Left lung (tissue), 10 donors: ENCODE data around the gene DLG4. TPM values are rescaled to one million over a fixed set of nuclear protein-coding genes. Genes with fewer than 3 reads are reported as not detected.
A peak's percentile ranks its signal among the peaks of the same experiment; 100 is the strongest.

Experiments
- ATAC-seq: fragments of 200-7000 bp; cut with Tn5 transposase; one replicate; pipeline ENCODE4 v1.9.1; 2020; ENCODE audit warnings: moderate library complexity
- DNase-seq, 4 donors: peaks; one replicate each; pipeline ENCODE4 v3.0.0-alpha.2; 2013 to 2020
- H3K27ac ChIP-seq, 2 donors: fragments of 200-600 bp; sonication (generic) in 1 of 2; one replicate each; pipeline versions ENCODE4 v1.5.0 to v1.8.0; 2020 to 2021
- H3K27me3 ChIP-seq, 2 donors: fragments of 200-600 bp; sonication (generic) in 1 of 2; one replicate each; pipeline versions ENCODE4 v1.5.0 to v1.8.0; 2020 to 2021
- H3K36me3 ChIP-seq, 2 donors: fragments of 200-600 bp; sonication (generic) in 1 of 2; one replicate each; pipeline versions ENCODE4 v1.5.0 to v1.8.0; 2020 to 2021
- H3K4me1 ChIP-seq, 2 donors: fragments of 200-600 bp; one replicate each; pipeline ENCODE4 v1.8.0; 2021
- H3K4me3 ChIP-seq, 2 donors: fragments of 200-600 bp; sonication (generic) in 1 of 2; one replicate each; pipeline versions ENCODE4 v1.5.0 to v1.8.0; 2020 to 2021; ENCODE audit warnings: mild to moderate bottlenecking in 1 of 2
- H3K9me3 ChIP-seq, 2 donors: fragments of 200-600 bp; sonication (generic) in 1 of 2; one replicate each; pipeline versions ENCODE4 v1.5.0 to v1.8.0; 2020 to 2021
- intact Hi-C, 2 donors: fragments of 100-400 bp; cut with DNase I; formaldehyde crosslinking; loops; one replicate each; pipeline versions ENCODE4 v1.11.2 to v1.14.2; 2022
- polyA plus RNA-seq, 6 donors: library from polyadenylated mRNA; unstranded; fragments of 120-200 nt; gene quantifications; one replicate each; pipeline ENCODE4 v1.2.1, GENCODE V29; 2013; ENCODE audit not compliant: insufficient read length in 6 of 6
- total RNA-seq, 2 donors: library from RNA; stranded (reverse); fragmentation: NEBNext Ultra II Directional; extraction: Animal tissue kit (Norgen Biotek cat#: 25700); gene quantifications; one replicate each; pipeline ENCODE4 v1.2.1, GENCODE V29; 2021
- TF ChIP-seq, protein P1 (sequence below), 2 donors: fragments of 200-600 bp; sonication (generic) in 1 of 2; IDR thresholded peaks; one replicate each; pipeline versions ENCODE4 v1.5.0 to v1.8.0; 2021; ENCODE audit warnings: antibody characterized with exemption in 2 of 2
- donor health status: DM: no; HTN: yes; CAD: no.
- donor health status: DM: no; HTN: no; CAD: no.

The DLG4 gene
- total and polyA plus RNA-seq, 8 donors: 25.9 to 60.0 (median 45.1) TPM

DNA sequence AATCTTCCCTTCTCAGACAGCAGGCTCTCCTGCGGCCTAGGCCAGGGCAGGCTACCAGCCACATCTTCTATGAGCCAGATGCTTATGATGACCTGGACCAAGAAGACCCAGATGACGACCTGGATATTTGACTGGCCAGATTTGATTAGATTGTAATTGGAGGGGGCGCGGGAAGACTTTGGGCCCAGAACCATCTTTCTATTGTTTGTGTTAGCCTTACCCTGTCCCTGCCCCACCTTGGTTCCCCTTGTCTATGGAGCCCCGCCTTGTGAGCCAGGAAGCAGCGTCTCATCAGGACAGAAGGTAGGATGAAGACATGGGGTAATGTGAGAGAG lies 39.9 kb upstream of the DLG4 start:
- H3K27me3 ChIP-seq: peaks cover 10 to 43% of the 10 kb centered on the region in 2 donors
- no peaks in the 10 kb centered on the region for H3K9me3 ChIP-seq
- peak overlapping the region in 1 of 2 donors; percentile 19 for H3K27ac ChIP-seq
- ATAC-seq (no peak), DNase-seq (no peak)
- H3K36me3 ChIP-seq: peaks cover 0 to 59% of the 10 kb centered on the region in 2 donors
- intact Hi-C loops: no loop called here
- H3K4me1 ChIP-seq: peaks cover 3 to 46% of the 10 kb centered on the region in 2 donors
- H3K4me3 ChIP-seq: peak overlapping the region in 1 of 2 donors; percentile 59
- TF ChIP-seq, protein P1, sequence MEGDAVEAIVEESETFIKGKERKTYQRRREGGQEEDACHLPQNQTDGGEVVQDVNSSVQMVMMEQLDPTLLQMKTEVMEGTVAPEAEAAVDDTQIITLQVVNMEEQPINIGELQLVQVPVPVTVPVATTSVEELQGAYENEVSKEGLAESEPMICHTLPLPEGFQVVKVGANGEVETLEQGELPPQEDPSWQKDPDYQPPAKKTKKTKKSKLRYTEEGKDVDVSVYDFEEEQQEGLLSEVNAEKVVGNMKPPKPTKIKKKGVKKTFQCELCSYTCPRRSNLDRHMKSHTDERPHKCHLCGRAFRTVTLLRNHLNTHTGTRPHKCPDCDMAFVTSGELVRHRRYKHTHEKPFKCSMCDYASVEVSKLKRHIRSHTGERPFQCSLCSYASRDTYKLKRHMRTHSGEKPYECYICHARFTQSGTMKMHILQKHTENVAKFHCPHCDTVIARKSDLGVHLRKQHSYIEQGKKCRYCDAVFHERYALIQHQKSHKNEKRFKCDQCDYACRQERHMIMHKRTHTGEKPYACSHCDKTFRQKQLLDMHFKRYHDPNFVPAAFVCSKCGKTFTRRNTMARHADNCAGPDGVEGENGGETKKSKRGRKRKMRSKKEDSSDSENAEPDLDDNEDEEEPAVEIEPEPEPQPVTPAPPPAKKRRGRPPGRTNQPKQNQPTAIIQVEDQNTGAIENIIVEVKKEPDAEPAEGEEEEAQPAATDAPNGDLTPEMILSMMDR (IDR thresholded peaks at IDR 0.05): no peak

DNA sequence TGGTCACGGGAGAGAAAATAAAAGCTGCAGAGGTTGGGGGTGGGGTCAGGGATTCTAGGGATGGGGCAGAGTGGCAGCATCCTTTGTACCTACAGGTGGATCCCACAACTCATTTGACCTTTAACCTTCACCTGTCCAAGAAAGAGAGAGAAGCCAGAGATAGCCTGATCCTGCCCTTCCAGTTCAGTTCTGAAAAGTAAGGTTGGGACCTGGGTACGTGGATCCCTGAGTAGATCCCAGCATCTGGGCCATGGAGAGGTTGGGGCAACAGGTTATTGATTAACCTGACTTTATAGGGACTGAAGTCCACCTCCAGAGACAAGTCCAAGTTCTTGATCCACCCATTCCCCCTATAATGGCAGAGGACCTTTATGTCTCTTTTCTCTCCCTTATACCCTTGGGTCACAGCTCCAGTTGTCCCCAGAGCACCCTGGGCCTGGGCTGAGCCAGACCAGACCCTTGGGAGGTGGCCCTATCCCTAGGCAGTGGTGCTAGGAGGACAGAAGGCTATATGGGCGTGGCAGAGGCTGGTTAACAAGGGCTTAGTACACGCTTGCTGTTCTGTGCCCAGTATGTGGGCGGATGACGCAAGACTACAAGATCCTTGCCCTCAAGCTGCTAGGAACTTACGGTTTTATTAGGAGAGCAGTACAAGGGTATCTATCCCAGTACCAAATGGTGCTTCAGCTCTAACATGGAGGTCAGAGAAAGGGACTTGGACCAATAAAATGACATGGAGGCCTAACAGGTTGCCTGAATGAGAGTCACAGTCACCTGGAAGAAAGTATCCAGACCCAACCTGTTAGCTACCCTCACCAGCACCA lies 39.3 kb upstream of the DLG4 start:
- TF ChIP-seq, protein P1 (IDR thresholded peaks at IDR 0.05): no peak
- peaks cover 0 to 65% of the 10 kb centered on the region in 2 donors for H3K36me3 ChIP-seq
- peaks cover 10 to 37% of the 10 kb centered on the region in 2 donors for H3K27me3 ChIP-seq
- peak overlapping the region in 1 of 2 donors; percentile 59 for H3K4me3 ChIP-seq
- peak; percentile 46 for ATAC-seq
- H3K9me3 ChIP-seq: no peaks in the 10 kb centered on the region
- DNase-seq: peak in 1 of 4 donors; percentile 85
- peaks cover 3 to 46% of the 10 kb centered on the region in 2 donors for H3K4me1 ChIP-seq
- intact Hi-C loops: no loop called here
- no peak overlapping the region for H3K27ac ChIP-seq

DNA sequence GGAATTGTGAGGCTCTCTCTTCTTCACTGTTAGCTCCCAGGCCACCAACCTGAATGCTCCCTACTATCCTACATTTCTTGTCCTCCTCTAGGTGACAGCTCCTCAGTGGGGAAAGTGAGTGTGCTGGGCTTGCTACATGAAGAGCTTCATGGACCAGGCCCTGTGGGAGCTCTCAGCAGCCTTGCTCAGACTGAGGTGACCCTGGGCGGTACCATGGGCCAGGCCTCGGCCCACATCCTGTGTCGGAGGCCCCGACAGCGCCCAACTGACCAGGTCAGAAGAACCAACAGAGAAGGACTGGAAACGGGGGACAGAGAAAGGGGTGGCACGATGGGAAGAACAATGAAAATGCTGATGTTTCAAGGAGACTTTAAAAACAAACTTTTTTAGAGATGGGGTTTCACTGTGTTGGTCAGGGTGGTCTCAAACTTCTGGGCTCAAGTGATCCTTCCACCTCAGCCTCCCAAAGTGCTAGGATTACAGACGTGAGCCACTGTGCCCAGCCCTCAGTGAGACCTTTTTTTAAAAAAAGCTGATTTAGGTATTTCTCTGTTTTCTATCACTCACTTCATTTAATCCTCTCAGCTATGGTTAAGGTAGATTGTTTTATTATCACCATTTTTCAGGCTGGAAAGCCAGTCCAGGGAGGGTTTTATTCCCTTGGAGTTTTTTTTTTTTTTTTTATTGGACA lies 37.3 kb upstream of the DLG4 start:
- peaks cover 0 to 65% of the 10 kb centered on the region in 2 donors for H3K36me3 ChIP-seq

DNA sequence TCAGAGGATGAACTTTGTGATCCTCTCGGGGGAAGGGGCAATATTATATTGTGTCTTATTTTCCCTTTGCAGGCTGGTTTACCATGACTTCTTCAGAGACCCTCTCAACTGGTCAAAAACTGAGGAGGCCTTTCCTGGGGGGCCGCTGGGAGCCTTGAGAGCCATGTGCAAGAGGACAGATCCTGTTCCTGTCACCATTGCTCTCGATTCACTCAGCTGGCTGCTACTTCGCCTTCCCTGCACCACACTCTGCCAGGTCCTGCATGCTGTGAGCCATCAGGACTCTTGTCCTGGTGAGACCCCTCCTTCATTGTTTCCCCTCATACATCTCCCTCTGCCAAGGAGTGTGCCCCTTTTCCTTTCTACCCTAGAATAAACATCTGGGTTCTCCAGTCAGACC lies 34.9 kb upstream of the DLG4 start:
- intact Hi-C loops: no loop called here
- Histone ChIP-seq H3K9me3 (no peaks in the 10 kb centered on the region), H3K36me3 (peaks cover 0 to 56% of the 10 kb centered on the region in 2 donors), H3K4me3 (no peak overlapping the region), H3K27me3 (no peaks in the 10 kb centered on the region), H3K4me1 (peaks cover 18 to 33% of the 10 kb centered on the region in 2 donors), H3K27ac (no peak overlapping the region)
- DNase-seq (no peak), ATAC-seq (no peak)
- TF ChIP-seq, protein P1 (IDR thresholded peaks at IDR 0.05): no peak

More for the DNA sequence above, 37.3 kb upstream of the DLG4 start:
- ATAC-seq: no peak
- DNase-seq: peak in 1 of 4 donors; percentile 62
- Histone ChIP-seq H3K27ac (no peak overlapping the region), H3K4me1 (peaks cover 9 to 38% of the 10 kb centered on the region in 2 donors), H3K4me3 (no peak overlapping the region), H3K27me3 (peaks cover 2 to 17% of the 10 kb centered on the region in 2 donors), H3K9me3 (no peaks in the 10 kb centered on the region)
- TF ChIP-seq, protein P1 (IDR thresholded peaks at IDR 0.05): no peak
- intact Hi-C loops: no loop called here

DNA sequence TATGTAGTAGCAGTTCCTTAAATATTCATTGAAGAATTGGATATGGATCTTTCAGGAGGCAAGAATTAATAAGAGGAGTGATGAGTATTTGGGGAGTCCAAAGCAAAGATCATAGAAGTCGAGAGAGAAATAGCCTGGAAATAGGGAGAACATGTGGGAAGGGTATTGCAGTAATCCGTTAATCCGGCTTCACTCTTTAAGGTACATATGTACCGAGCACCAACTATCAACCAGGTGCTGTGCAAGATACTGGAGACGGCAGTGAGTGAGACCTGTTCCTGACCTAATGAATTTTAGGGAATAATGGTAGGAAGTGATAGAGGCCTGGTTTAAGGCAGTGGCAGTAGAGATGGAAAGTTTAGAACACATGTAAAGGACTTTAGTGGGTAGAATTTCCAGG lies 33.4 kb upstream of the DLG4 start:
- no peak for DNase-seq
- H3K4me1 ChIP-seq: peaks cover 18 to 39% of the 10 kb centered on the region in 2 donors
- H3K36me3 ChIP-seq: peaks cover 0 to 42% of the 10 kb centered on the region in 2 donors
- H3K4me3 ChIP-seq: peak overlapping the region; percentile 83 to 95
- TF ChIP-seq, protein P1 (IDR thresholded peaks at IDR 0.05): no peak
- H3K27me3 ChIP-seq: no peaks in the 10 kb centered on the region
- no peak for ATAC-seq
- no peaks in the 10 kb centered on the region for H3K9me3 ChIP-seq
- intact Hi-C loops: no loop called here
- peak overlapping the region; percentile 99 to 100 for H3K27ac ChIP-seq
